Fibroblast of skin of left biceps (primary cell): ENCODE measurements around the gene VRK1.

Source experiments
- DNase-seq, 2 experiments: peaks; one replicate each; pipeline ENCODE4 v3.0.0-alpha.2; 2013; ENCODE audit warnings: low read depth in 2 of 2

VRK1 gene

DNA sequence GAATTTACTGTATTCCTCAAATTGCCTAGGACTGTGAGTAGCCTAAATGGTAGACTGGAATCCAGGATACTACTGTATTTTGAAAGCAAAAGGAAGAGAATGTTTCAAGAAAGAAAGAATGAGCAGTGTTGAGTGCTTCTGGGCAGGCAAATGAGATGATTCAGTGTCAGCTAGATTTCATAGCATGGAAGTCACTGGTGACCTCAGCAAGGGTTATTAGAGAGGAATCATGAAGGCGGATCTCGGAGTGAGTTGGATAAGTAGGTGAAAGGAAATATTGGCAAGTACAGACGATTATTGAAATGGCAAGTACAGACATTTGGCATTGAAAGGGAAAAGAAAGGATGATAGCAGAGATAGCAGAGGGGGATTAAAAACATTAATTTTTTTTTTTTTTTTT is 27.1 kb downstream of the VRK1 start:
- DNase-seq = peak; percentile 41 to 50

DNA sequence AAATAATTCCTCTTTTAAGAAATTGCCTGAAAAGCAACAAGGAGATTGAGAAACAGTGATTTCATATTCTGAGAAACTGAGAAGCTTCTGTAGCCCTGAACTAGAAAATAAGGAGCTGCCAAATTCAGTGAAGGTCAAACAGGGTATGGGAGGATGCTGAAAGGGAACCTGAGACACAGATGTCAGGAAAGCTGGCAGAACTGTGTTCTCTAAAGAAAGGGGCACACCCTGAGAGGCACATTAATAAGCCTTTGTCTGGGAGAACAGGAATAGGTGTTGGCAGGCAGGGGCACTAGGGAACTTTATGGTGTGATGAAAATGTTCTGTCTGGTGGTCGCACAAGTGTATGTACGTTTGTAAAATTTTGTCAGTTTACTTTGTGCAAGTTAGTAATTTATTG is 29.6 kb downstream of the VRK1 start:
- no peak for DNase-seq

DNA sequence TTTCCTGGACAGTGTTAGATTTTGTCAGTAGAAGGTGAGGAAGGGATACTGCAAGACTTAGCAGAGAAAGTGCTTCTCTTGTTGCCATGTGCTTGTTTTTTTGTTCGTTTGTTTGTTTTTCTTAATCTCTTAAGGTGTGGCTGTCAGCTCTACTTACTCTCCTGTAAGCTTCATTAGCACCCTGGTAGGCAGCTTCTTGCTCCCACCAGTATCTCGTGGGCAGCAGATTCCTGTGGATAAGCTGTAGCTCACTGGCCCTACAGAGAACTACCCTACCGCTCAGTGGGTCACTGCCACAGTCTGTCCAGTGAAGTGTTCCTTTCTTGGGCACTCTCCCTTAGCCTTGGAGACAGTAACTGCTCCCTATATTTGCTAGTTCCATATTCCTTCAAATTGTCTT is 30.1 kb downstream of the VRK1 start:
- no peak for DNase-seq

DNA sequence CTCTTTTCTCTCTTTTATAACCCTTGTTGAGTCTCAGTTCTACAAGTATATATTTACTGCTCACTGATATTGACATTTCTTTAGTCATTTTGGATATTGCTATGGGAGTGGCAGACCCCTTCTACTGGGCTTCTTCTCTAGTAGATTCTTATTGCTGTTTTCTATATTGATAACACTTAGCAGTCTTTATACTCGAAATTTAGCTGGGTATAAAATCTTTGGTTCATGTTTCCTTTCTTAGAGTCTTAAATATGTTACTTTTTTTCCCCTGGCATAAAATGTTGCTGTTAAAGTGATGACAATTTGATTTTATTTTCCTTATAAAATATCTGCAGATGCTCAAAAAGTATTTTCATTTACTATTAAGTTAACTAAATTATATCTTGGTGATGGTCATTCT is 32.6 kb downstream of the VRK1 start:
- DNase-seq = no peak

DNA sequence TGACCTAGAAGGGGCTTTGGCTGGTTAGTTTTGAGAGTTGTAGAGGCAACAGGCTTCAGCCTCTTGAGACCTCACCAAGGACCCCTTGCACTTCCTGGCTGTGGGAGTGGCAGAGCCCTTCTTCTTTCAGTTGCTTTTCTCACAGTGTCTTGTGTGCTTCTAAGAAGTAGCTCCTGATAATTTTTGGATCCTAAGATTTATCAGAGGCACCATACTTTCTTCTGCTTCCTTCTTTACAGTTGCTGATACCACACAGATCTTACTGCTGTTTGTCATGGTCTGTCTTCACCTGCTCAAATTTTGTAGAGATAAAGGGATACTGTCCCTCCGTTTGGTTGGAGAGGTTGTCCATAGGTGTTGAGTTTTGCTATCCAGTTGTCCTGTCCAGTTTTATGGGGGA is 33.8 kb downstream of the VRK1 start:
- no peak for DNase-seq

DNA sequence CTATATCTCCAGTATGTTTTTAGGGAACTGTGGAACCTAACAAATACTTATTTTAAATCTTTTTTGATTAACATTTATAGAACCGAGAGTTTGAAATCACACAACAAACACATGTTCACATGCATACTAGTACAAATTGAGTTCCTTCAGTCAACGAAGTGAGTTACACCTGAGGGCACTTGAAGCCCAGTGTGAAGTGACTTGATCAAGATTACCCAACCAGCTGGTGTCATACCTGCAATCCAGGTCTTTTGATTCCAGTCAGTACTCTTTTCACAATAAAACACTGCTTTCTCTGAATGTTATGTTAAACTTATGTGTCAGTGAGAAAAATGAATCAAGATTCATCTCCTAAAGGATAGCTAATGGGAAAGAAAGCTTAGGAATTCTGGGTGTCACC is 35.2 kb downstream of the VRK1 start:
- DNase-seq = no peak

DNA sequence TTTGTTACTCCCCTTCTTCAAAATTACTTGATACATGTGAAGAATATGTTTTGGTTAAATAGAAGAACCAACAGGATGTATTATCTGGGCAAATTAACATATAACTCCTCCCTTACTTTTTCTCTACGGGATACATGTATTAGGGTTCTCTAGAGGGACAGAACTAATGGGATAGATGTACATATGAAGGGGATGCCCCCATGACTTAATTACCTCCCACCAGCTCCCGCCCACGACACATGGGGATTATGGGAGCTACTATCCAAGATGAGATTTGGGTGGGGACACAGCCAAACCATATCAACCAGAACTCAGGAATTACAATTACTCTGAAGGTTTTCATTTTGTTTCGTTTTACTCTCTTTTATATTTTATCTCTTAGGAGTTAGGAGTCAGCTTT is 41.3 kb downstream of the VRK1 start:
- DNase-seq = no peak

DNA sequence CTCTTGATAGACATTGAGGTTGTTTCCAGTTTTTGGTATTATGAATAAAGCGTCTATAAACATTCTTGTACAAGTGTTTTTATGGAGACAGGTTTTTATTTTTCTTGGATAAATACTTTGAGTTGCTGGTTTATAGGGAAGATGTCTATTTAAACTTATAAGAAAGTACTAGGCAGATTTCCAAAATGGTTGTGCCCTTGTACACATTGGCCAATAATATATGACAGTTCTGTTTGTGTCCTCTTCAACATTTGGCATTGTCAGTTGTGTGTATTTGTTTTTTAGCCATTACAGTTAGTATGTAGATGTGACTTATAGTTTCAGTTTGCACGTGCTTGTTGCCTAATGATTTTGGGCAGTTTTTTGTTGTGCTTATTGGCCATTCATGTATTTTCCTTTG is 42.1 kb downstream of the VRK1 start:
- DNase-seq = no peak

DNA sequence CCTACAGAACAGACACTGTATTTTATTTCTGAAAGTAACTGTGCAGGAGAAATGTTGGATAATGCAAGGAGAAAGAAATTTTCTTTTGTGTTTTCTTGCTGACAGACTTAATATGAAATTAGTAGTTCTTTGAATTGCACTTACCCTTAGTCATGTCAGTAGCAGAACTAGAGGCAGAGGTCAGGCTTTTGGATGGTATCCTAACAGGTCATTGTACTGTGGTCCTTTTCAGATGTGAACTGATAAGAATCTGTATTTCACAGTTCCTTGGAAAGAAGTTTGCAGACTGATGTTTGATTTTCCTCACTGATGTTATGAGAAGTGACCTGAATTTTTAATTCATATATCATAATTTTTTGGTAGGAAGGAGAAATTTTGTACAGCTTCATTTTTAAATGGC is 46.0 kb downstream of the VRK1 start:
- no peak for DNase-seq

DNA sequence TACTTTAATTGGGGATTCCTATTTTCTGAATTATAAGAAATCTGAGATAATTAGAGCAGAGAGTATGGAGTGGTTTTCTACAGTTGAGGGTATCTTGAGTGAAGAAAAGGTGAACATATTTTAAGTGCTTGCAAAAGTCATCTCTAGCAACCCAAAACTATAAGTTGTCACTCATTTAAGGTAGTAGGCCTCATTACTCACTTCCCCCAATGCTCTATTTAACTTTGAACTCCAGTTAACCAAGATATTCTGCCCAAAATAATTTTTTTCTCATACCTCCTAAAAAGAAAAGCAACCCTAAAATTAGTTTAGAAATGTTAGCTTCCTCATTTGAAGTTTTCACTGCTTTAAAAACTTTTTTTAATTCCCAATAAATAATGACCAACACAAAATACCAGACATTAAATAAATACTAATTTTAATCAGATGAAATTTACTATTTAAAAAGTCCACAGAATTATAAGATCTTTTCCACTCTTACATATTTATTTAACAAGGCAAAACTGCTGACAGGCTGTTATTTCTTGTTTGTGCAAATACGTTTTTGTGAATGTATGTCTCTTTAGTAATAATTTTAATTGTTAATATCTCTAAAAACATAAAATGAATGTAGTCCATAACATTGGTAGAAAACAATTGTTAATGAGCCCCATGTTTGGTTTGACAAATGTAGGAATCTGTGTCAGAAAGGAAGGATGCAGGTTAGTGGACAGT is 47.8 kb downstream of the VRK1 start:
- DNase-seq = no peak

DNA sequence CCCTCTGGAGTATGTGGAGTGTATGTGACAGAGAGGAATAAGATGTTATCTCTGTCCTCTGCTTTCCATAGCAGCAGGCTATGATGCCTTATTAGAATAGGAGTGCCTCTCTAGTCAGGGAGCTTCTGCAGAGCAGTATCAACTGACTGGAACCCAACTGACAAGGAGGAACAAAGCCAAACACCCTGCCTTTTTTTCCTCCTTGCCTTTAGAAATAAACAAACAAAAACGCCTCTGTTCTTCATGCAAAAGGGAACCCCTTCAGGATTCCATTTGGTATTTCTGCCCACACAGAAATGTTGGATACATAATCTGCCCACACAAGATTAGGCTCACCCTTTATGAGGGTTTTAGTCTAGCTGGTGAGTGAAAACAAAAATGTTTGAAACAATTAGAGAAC is 50.3 kb downstream of the VRK1 start:
- DNase-seq = no peak

DNA sequence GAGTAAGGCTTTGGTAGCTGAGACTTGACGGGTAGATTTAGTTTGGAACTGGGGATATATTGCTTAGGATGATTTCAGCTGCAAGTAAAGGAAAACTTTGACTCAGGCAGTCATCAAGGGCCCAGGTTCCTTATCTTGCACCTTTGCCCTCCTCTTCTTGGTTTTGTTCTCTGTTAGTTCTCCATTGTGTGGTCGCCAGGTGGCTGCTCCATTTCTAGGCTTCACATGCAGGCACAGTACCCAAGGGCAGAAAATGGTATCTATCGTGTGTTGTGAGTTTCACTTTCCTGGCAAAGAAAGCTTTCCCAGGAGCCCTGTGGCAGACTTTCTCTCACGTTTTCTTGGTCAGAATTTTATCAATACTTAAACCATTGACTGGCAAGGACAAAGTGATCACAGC is 50.8 kb downstream of the VRK1 start:
- DNase-seq = no peak

DNA sequence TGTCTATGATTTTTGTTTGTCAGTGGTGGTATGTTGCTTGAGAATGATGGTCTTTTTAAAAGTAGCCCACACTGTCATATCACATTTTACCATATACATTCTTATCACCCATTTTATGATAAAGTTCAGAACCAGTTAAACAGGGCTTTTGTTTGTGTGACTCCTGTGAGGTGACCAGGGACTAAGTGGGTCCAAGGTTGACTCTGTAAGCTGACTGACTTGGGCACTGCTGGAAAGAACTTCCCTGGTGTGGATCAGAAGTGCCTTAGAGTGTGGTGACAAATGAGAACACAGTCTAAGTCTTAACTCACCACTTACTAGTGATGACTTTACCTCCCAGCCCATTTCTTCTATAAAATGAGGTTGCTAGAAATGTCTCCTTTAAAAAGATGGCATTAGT is 52.6 kb downstream of the VRK1 start:
- DNase-seq = no peak

DNA sequence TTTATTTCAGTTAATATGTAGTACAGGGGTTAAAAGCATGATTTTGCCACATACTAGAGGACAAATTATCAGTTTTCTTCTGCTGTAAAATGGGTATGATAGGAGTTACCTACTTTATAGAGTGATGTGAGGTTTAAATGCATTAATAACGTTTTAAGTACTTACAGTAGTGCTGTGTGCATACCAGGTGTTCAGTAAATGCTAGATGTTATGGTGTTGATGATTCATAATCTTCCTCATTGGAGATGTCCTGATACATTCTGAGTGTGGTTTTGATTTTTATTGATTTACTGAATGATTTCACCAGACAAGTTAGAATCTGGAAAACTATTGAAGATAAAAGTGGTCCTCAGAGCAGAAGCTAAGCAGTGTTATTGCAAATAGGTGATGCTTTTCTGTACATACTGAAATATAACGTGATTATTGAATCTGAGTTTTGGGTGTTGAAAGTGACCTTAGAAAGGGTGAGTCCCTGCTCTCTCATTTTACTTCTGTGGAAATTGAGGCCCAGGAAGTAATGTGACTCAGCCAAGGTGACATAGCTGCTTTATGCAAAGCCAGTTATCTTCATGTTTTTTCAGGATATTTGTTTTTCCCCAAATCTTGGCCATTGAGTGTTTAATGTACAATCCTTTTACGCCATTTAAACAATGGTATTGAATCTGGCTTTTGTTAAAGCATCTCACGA is 54.7 kb downstream of the VRK1 start:
- DNase-seq = no peak

DNA sequence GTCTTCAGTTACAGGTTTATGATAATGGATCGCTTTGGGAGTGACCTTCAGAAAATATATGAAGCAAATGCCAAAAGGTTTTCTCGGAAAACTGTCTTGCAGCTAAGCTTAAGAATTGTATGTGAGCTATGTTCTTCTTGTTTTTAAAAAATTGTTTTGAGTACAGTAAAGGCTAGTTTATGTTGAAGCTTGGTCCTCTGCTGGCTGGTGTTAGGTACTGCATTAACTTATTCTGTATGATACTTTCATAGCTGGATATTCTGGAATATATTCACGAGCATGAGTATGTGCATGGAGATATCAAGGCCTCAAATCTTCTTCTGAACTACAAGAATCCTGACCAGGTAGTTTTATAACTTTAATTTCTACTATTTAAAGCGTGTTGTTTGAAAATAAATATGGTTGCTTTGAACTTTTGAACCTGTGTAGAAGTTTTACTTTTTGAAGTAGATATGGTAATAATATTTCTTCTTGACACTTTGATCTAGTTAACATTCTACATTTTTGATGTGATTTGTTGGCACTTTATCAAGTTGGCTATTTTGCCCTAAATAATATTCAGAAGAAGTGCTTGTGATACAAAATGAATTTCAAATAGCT is 55.7 kb downstream of the VRK1 start:
- peak; percentile 17 to 28 for DNase-seq

DNA sequence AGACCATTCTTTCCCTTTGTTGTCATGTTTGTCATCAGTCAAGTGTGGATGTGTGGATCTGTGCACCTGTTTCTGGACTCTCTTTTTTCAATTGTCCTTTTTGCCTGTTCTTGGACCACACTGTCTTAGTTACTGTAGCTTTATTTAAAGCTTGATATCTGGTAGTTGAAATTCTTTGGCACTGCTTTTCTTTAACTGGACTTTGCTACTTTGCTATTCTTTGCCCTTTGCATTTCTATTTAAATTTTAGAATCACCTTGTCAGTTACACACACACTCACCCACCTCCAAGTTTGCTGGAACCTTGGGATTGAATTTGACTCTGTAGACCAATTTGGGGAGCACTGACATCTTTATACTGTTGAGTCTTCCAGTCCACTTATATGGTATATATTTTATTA is 61.5 kb downstream of the VRK1 start:
- DNase-seq = no peak

DNA sequence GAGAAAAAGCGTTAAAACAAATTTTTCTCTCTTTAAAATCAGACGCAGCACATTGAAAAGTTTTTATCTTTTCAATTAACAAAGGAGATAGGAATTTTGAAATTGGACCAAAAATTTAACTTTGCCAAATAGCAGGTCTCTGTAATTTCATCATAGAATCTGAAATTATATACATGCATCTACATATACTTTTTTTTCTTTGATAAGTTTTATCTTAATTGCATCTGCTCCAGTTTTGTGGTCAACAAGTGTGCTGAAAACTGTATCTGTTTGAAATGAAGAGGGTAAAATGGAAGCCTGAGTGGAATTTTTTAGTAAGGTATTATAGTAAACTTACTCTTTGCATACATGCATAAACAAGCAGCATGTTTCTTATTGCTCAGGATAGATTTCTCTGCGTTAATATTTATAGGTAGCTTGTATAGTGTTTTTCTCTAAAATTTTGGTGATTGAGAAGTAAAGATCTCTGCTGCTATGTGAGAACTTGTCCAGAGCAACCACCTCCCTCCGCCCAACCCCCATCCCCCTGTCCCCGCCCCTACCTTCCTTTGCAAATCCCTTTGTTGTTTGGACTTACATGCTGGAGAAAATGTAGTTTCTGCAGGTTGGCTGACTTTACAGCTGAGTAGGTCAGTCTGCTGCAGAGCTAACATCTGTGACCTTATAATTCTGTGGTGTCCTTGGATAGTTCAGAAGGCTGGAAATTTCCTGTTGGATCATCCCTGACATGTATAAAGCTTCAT is 64.6 kb downstream of the VRK1 start:
- no peak for DNase-seq

DNA sequence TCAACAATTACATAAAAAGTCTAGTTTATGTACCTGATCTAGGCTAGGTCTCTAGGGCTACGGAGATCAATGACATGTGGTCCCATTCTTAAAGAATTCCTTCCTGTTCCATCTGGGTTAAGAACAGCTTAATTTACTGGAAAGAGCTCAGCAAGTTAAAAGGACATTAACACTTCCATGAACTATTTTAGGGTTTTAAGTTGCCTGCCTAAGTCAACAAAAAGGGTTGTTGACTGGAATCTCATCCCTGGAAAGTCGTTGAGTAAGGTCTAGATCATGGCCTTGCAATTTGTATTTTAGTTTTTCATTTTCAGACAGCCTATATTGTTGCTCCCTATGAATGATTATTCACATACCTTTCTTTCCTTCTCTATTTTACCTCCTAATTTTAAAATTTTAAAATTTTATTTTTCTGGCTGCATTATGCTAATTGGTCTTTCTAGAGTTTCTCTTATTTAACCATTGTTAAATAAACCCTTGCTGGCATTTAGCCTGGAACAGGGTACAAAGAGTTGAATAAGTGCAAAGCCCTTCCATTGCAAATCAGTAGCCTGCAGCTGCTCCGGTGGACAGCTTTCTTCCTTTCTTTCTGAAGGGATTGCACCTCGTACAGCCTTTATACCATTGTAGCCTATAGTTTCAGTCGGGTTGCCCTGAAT is 66.3 kb downstream of the VRK1 start:
- no peak for DNase-seq

DNA sequence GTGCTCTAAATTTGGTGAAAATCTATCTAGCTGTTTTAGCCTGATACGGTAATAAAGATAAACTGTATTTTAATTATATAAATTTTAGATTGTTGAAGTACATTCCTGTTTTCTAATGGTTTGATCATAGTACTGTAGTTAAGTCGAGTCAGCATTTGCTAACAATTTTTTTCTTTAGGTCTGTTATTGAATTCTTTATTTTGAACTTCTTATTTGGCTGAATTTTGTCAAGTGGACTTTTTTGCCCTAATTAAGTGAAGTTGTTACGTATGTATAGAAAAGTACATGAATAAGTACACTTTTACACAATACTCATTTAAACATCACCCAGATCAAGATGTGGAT is 66.8 kb downstream of the VRK1 start:
- DNase-seq = no peak

DNA sequence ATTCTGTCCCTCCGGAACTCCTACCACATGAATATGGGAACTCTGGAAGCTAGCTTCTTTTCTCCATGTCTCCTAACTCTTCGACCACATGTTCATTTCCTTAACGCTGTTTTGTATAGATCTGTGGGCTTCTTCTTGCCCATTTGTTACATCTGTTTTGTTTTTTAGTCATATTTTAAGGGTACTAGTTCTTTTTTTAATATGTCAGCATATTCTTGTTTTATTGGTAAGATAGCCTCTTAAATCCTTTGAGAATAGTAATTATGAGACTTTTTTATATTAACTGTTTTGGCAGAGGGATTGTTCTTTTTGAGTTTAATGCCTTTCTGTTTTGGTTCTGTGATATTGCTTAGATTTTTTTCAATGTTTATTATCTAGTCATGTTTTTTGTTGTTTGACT is 70.5 kb downstream of the VRK1 start:
- DNase-seq = no peak

DNA sequence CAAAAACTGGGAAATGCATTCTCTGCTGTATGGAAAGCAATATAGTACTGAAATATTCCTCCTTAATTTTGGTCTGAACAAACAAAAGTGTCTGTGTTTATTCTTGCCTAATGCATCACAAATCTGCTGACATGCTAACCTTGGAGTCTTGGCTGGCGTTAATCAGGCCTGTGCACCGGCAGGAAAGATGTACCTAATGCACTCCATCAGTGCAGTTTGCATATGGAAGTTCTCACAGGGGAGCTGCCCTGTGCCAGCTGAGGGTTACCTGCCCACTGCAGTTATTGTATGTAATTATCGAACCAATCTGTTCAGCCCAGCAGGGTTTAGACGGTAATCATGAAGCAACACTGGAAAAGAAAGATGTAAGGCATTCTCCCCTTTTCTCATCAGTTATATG is 76.9 kb downstream of the VRK1 start:
- DNase-seq = no peak

DNA sequence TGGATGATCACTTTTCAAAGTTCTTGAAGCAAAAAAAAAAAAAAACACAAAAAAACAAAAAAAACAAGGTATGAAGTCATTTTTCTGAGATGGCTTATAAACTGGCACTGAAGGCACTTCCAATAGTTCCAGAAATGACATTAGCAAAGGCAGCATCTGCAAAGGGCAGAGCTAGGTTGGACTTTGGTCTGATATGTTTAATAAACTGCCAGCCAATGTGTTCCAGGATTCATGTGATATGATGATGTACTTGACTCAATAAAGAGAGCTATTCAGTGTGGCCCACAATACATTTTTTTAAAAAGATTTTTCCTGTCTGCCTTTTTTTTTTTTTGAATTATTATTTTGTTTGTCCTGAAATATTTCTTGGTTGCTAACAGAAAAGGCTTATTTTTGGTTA is 79.6 kb downstream of the VRK1 start:
- no peak for DNase-seq
